Measurements from ENCODE around the gene EGFR. TPM values are rescaled to one million over a fixed set of nuclear protein-coding genes. Genes with fewer than 3 reads are reported as not detected.

The EGFR gene
- total RNA-seq, 1 donor from 2014 or later = 6.1 TPM

- no peak for DNase-seq
- H3K9me3 ChIP-seq (replicated peaks) = no peaks in the 10 kb centered on the region
- peaks cover 6% of the 10 kb centered on the region for H3K4me1 ChIP-seq
- intact Hi-C loops (cut with micrococcal nuclease) = no loop called here
- no peak overlapping the region for H3K27ac ChIP-seq (replicated peaks)
- peaks cover 9% of the 10 kb centered on the region for H3K27me3 ChIP-seq (ENCODE audit: low read depth)
- no peak for TF ChIP-seq CTCF (IDR thresholded peaks at IDR 0.05; ENCODE audit: borderline replicate concordance)
- peaks cover 62% of the 10 kb centered on the region for H3K36me3 ChIP-seq
- no peak overlapping the region for H3K4me3 ChIP-seq
Measured at GRCh38 chr7:55147736-55148135, 128.9 kb downstream of the EGFR start.

- Histone ChIP-seq H3K27me3 (ENCODE audit: low read depth) (peaks cover 6% of the 10 kb centered on the region), H3K4me3 (no peak overlapping the region), H3K9me3 (replicated peaks) (no peaks in the 10 kb centered on the region), H3K4me1 (peaks cover 6% of the 10 kb centered on the region), H3K27ac (replicated peaks) (no peak overlapping the region), H3K36me3 (peaks cover 55% of the 10 kb centered on the region)
- no peak for DNase-seq
- no peak for TF ChIP-seq CTCF (IDR thresholded peaks at IDR 0.05; ENCODE audit: borderline replicate concordance)
- intact Hi-C loops (cut with micrococcal nuclease) = no loop called here
Measured at GRCh38 chr7:55148571-55148970, 129.8 kb downstream of the EGFR start.

- Histone ChIP-seq H3K27me3 (ENCODE audit: low read depth) (peaks cover 5% of the 10 kb centered on the region), H3K4me1 (peaks cover 6% of the 10 kb centered on the region), H3K27ac (replicated peaks) (no peak overlapping the region), H3K4me3 (no peak overlapping the region), H3K9me3 (replicated peaks) (no peaks in the 10 kb centered on the region), H3K36me3 (peaks cover 55% of the 10 kb centered on the region)
- TF ChIP-seq CTCF (IDR thresholded peaks at IDR 0.05; ENCODE audit: borderline replicate concordance) = no peak
- DNase-seq = no peak
- intact Hi-C loops (cut with micrococcal nuclease) = no loop called here
Measured at GRCh38 chr7:55149001-55149400, 130.2 kb downstream of the EGFR start.

- intact Hi-C loops (cut with micrococcal nuclease) = no loop called here
- H3K36me3 ChIP-seq = peaks cover 56% of the 10 kb centered on the region
- no peak for DNase-seq
- no peak overlapping the region for H3K27ac ChIP-seq (replicated peaks)
- H3K27me3 ChIP-seq (ENCODE audit: low read depth) = no peaks in the 10 kb centered on the region
- H3K9me3 ChIP-seq (replicated peaks) = no peaks in the 10 kb centered on the region
- peaks cover 6% of the 10 kb centered on the region for H3K4me1 ChIP-seq
- no peak overlapping the region for H3K4me3 ChIP-seq
- no peak for TF ChIP-seq CTCF (IDR thresholded peaks at IDR 0.05; ENCODE audit: borderline replicate concordance)
Measured at GRCh38 chr7:55150166-55150565, 131.3 kb downstream of the EGFR start.

GRCh38 chr7:55150709-55151451 lies 132.1 kb downstream of the EGFR start:
- Histone ChIP-seq H3K9me3 (replicated peaks) (no peaks in the 10 kb centered on the region), H3K4me1 (peaks cover 8% of the 10 kb centered on the region), H3K27me3 (ENCODE audit: low read depth) (no peaks in the 10 kb centered on the region), H3K36me3 (peaks cover 64% of the 10 kb centered on the region), H3K4me3 (no peak overlapping the region), H3K27ac (replicated peaks) (no peak overlapping the region)
- no peak for DNase-seq
- TF ChIP-seq CTCF (IDR thresholded peaks at IDR 0.05; ENCODE audit: borderline replicate concordance) = no peak
- intact Hi-C loops (cut with micrococcal nuclease) = no loop called here

All from left ventricle myocardium inferior (tissue), 1 donor.